Upper lobe of left lung (tissue), 4 donors: ENCODE results near the gene MEIOB.

Experiments
- CTCF ChIP-seq, 6 experiments: fragments of 450-650 bp in 4 of 6; fragments of 200-600 bp in 2 of 6; sonication (generic) in 2 of 6; IDR thresholded peaks; one replicate each; pipeline ENCODE4 v1.5.1; 2016 to 2019; ENCODE audit warnings: antibody characterized with exemption in 6 of 6
- EP300 ChIP-seq, 4 donors: sonication (generic); formaldehyde crosslinking; IDR thresholded peaks; one replicate each; pipeline ENCODE4 v1.5.1; 2017; ENCODE audit warnings: antibody characterized with exemption in 4 of 4, control low read depth in 2 of 4
- POLR2A ChIP-seq, 4 donors: fragments of 450-650 bp; IDR thresholded peaks; one replicate each; pipeline ENCODE4 v1.5.1; 2016 to 2017; ENCODE audit warnings: antibody characterized with exemption in 4 of 4, mild to moderate bottlenecking in 2 of 4
- POLR2AphosphoS5 ChIP-seq, 2 donors: sonication (generic); formaldehyde crosslinking; IDR thresholded peaks; one replicate each; pipeline ENCODE4 v1.5.1; 2017; ENCODE audit warnings: antibody characterized with exemption in 2 of 2

GRCh38 chr16:1818204-1818872 is 53.6 kb downstream of the MEIOB start:
- TF ChIP-seq CTCF (IDR thresholded peaks at IDR 0.05) (no peak), POLR2A (IDR thresholded peaks at IDR 0.05) (no peak), POLR2AphosphoS5 (IDR thresholded peaks at IDR 0.05) (no peak), EP300 (IDR thresholded peaks at IDR 0.05) (no peak)
